Ovary (tissue), 9 donors: ENCODE results near the gene CDH23. TPM values are rescaled to one million over a fixed set of nuclear protein-coding genes. Genes with fewer than 3 reads are reported as not detected.

Experiments used
- DNase-seq, 5 donors: peaks; one replicate each; pipeline ENCODE4 v3.0.0-alpha.2; 2019 to 2020
- H3K27ac ChIP-seq, 2 donors: fragments of 200-600 bp; one replicate each; pipeline versions ENCODE4 v1.5.1 to v1.8.0; 2019 to 2022
- H3K27me3 ChIP-seq: fragments of 200-600 bp; one replicate; pipeline ENCODE4 v1.8.0; 2022
- H3K36me3 ChIP-seq: fragments of 200-600 bp; sonication (generic); one replicate; pipeline ENCODE4 v1.5.1; 2019
- H3K4me1 ChIP-seq: one replicate; pipeline ENCODE4 v1.8.1; 2013; ENCODE audit warnings: mild to moderate bottlenecking, moderate library complexity; ENCODE audit not compliant: insufficient read depth
- H3K4me3 ChIP-seq: fragments of 200-600 bp; sonication (generic); one replicate; pipeline ENCODE4 v1.5.1; 2017
- H3K9me3 ChIP-seq, 2 donors: fragments of 200-600 bp in 1 of 2; sonication (generic) in 1 of 2; one replicate each; pipeline versions ENCODE4 v1.5.1 to v1.8.1; 2013 to 2019; ENCODE audit warnings: mild to moderate bottlenecking in 1 of 2, moderate library complexity in 1 of 2
- EP300 ChIP-seq: sonication (generic); formaldehyde crosslinking; IDR thresholded peaks from one replicate; pipeline ENCODE4 v1.6.1; 2017; ENCODE audit warnings: antibody characterized with exemption
- POLR2A ChIP-seq: fragments of 450-650 bp; IDR thresholded peaks from one replicate; pipeline ENCODE4 v1.6.1; 2017; ENCODE audit warnings: antibody characterized with exemption, mild to moderate bottlenecking, moderate library complexity
- WGBS, 3 donors: extraction: QIAGEN DNeasy Blood & Tissue Kit in 1 of 3; methylation state at CpG; one replicate each; pipeline versions ENCODE4 v1.1.5 to v1.1.7; 2013 to 2017; 5-methylcytosine and 5-hydroxymethylcytosine counted together
- intact Hi-C, 4 donors: fragments of 100-400 bp; cut with DNase I; formaldehyde crosslinking; loops; one replicate each; pipeline versions ENCODE4 v1.11.0 to v1.15.1; 2022 to 2023
- polyA plus RNA-seq, 2 donors: library from polyadenylated mRNA; stranded (reverse); fragments of 200-250 nt in 1 of 2; fragments of 350-450 nt in 1 of 2; fragmentation: Illumina TruSeq in 1 of 2; extraction: RNeasy Lipid Tissue Mini Kit (QIAGEN cat#74804) in 1 of 2; gene quantifications; one replicate each; pipeline ENCODE4 v1.2.3, GENCODE V29; 2013 to 2014
- total RNA-seq, 7 donors: library from RNA; depleted of rRNA in 2 of 7; stranded (reverse); fragments of >200 nt in 2 of 7; fragmentation: NEBNext Ultra II Directional in 3 of 7; extraction: Animal tissue kit (Norgen Biotek cat#: 25700) in 3 of 7; gene quantifications; one replicate each; pipeline versions ENCODE4 v1.1.0 to v1.2.4, GENCODE V29; 2016 to 2023
- TF ChIP-seq, protein P1 (sequence below), 3 donors: fragments of 450-650 bp in 2 of 3; fragments of 200-600 bp in 1 of 3; IDR thresholded peaks; one replicate each; pipeline versions ENCODE4 v1.5.1 to v1.8.0; 2016 to 2022; ENCODE audit warnings: antibody characterized with exemption in 3 of 3, mild to moderate bottlenecking in 1 of 3
- donor health status: DM: no; HTN: no; CAD: no; lungs with moderate emphysema.
- donor health status: DM: no; HTN: no; CAD: no.
- donor health status: Bipolar disorder and iron deficiency.
- donor health status: DM: yes; HTN: yes; CAD: no.
- donor health status: DM: no; HTN: no; CAD: no.
- donor health status: DM: yes; HTN: yes; CAD: no.

Gene CDH23
- total and polyA plus RNA-seq, 9 donors, result 7.5 to 108 (median 39.1) TPM

DNA sequence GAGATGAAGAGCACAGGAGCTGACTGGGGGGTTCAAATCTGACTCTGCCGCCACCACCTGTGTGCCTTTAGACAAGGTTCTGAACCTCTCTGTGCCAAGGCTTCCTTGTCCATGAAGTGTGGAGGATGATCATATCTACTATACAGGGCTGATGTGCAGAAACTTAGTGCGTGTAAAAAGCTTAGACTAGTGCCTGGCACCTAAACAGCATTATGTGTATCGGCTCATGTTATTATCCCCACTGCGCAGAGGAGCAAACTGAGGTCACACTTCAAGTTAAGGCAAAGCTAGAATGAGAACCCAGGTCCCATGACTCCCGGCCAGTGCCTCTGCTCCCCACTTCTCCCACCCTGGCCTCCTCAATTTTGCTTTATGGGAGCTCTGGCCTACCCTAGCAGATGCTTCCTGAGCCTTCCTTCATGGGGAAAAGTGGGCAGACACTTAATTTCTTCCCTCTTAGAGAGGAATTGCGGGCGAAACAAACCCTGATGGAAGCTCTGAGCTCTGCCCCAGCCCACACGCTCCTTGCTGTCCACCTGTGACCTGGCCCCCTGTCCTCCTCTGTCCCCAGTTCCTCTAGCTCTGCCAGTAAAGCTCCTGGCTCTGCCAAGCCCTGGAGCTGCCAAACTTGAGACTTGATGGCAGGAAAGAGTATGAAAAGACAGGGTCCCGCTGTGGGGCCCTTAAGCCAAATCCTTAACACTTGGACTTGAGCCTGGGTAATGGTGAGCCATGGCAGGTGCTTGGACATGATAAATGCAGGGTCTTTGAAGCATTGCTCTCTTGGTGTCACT lies 71.0 kb downstream of the CDH23 start:
- Histone ChIP-seq H3K27ac (no peak overlapping the region), H3K4me3 (no peak overlapping the region), H3K27me3 (no peaks in the 10 kb centered on the region), H3K36me3 (no peaks in the 10 kb centered on the region), H3K9me3 (no peaks in the 10 kb centered on the region), H3K4me1 (peaks cover 5% of the 10 kb centered on the region)
- TF ChIP-seq EP300 (no peak), POLR2A (no peak)
- TF ChIP-seq, protein P1, sequence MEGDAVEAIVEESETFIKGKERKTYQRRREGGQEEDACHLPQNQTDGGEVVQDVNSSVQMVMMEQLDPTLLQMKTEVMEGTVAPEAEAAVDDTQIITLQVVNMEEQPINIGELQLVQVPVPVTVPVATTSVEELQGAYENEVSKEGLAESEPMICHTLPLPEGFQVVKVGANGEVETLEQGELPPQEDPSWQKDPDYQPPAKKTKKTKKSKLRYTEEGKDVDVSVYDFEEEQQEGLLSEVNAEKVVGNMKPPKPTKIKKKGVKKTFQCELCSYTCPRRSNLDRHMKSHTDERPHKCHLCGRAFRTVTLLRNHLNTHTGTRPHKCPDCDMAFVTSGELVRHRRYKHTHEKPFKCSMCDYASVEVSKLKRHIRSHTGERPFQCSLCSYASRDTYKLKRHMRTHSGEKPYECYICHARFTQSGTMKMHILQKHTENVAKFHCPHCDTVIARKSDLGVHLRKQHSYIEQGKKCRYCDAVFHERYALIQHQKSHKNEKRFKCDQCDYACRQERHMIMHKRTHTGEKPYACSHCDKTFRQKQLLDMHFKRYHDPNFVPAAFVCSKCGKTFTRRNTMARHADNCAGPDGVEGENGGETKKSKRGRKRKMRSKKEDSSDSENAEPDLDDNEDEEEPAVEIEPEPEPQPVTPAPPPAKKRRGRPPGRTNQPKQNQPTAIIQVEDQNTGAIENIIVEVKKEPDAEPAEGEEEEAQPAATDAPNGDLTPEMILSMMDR (IDR thresholded peaks at IDR 0.05), result no peak
- intact Hi-C loops, result no loop called here
- WGBS, 3 donors, result 93 to 94% (median 94%) methylated on average over 9 of the region's 9 CpGs
- no peak for DNase-seq

DNA sequence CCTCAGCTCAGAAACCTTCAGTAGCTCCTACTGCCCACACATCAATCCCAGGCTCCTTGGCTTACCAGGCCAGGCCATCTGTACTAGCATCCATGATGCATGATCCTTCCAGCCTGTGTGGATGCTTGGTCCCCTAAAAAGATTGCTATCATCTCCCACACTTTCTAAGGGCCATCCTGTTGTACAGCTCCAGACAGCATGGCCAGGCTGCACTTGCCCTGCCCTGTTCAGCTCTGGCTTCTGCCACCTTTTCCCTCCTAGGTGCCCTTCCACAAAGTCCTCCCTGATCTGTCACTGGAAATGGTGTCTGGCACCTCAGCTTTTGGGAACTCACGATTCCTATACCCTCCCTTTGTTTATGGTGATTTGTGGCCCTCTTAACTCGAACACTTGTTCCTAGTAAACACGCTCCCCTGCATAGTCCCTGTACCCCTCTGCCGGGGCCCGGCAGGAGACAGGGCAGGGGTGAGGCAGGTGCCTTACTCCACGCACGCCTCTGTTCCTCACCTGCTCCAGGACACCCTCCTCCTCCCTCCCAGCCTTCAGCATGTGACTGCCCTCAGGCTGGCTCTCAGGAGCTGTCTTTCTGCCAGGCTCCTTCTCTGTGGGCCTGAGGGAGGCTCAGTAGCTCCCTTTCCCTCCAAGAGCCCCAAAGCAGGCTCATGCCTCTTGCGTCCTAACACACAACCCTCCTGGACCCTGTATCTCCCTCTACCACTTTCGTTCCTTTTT lies 71.8 kb downstream of the CDH23 start:
- Histone ChIP-seq H3K27ac (no peak overlapping the region), H3K4me3 (no peak overlapping the region), H3K36me3 (no peaks in the 10 kb centered on the region), H3K9me3 (no peaks in the 10 kb centered on the region), H3K27me3 (no peaks in the 10 kb centered on the region), H3K4me1 (peaks cover 5% of the 10 kb centered on the region)
- intact Hi-C loops, result no loop called here
- WGBS, 3 donors, result 79 to 86% (median 84%) methylated on average over 9 of the region's 9 CpGs
- TF ChIP-seq EP300 (no peak), POLR2A (no peak)
- TF ChIP-seq, protein P1 (IDR thresholded peaks at IDR 0.05), result no peak
- DNase-seq, result no peak

DNA sequence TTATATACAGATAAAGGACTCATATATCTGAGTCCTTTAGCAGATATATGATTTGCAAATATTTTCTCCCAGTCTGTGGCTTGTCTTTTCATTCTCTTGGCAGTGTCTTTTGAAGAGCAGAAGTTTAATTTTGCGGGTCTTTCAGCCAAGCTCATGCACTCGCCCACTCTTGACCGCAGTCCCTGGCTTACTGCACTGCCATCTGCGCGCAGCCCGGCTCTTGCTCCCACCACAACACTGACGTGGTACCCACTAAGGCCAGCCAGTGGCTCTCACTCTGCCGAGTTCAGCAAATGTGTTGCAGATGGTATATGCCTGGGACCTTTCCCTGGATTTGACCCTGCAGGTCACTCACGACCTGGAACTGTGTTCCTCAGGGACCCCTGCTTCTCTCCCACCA lies 74.3 kb downstream of the CDH23 start:
- intact Hi-C loops, result no loop called here
- Histone ChIP-seq H3K4me1 (peaks cover 19% of the 10 kb centered on the region), H3K36me3 (no peaks in the 10 kb centered on the region), H3K9me3 (no peaks in the 10 kb centered on the region), H3K4me3 (no peak overlapping the region), H3K27ac (no peak overlapping the region), H3K27me3 (no peaks in the 10 kb centered on the region)
- DNase-seq, result no peak
- TF ChIP-seq EP300 (no peak), POLR2A (no peak)
- TF ChIP-seq, protein P1 (IDR thresholded peaks at IDR 0.05), result no peak
- 85 to 91% (median 86%) methylated on average over 9 of the region's 9 CpGs for WGBS, 3 donors

DNA sequence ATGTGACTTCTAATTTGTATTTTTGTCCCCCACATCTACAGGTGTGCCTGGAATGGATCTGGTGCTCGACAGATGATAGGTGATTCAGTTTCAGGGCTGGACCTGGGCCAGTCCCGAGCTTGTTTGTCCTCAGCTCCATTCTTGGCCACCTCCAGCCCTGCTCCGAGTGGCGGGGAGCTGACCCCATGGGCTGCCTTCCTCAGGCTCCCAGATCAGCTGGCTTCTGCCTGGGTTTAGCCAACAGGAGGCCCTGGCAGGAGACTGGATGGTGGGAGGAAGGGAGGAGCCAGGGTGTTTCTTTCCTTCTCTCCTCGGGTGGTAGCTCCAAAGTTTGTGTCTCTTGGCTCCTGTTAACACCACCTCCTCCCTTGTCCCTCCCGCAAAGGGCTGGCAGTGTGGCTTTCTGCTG lies 75.2 kb downstream of the CDH23 start:
- TF ChIP-seq POLR2A, result no peak
- no peak for TF ChIP-seq EP300
- TF ChIP-seq, protein P1 (IDR thresholded peaks at IDR 0.05), result no peak
- H3K4me1 ChIP-seq, result peaks cover 22% of the 10 kb centered on the region
- peak overlapping the region; percentile 33 to 34 for H3K27ac ChIP-seq
- peak in 1 of 5 donors; percentile 58 for DNase-seq
- H3K36me3 ChIP-seq, result no peaks in the 10 kb centered on the region
- intact Hi-C loops, result no loop called here
- no peaks in the 10 kb centered on the region for H3K27me3 ChIP-seq
- no peak overlapping the region for H3K4me3 ChIP-seq
- WGBS, 3 donors, result 33 to 51% (median 47%) methylated on average over 6 of the region's 6 CpGs
- H3K9me3 ChIP-seq, result no peaks in the 10 kb centered on the region
